Activated T-cell treated with anti-CD3 and anti-CD28 coated beads for 24 hours (primary cell): ENCODE measurements around the gene ZNF516.

Experiments used
- DNase-seq: peaks from one replicate; pipeline ENCODE4 v3.0.0-alpha.2; 2020; ENCODE audit warnings: low read depth

ZNF516 gene

DNA sequence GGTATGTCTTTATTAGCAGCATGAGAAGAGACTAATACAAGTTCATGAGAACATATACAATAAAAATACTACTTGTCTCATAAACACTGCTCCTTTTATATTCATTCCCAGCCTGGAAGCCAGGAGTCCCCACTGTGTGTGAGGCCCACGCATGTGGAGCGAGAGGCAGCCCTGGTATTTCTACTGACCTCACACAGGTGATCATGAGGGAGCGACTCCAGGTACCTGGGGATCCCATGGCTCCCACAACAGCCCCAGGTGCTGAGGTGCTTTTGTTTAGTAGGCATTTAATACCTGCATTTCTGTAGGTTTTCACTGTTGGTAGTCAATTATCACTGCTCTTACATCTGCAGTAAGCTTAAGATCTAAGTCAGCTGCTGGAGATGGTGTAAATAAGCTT lies 75.2 kb downstream of the ZNF516 start:
- no peak for DNase-seq

DNA sequence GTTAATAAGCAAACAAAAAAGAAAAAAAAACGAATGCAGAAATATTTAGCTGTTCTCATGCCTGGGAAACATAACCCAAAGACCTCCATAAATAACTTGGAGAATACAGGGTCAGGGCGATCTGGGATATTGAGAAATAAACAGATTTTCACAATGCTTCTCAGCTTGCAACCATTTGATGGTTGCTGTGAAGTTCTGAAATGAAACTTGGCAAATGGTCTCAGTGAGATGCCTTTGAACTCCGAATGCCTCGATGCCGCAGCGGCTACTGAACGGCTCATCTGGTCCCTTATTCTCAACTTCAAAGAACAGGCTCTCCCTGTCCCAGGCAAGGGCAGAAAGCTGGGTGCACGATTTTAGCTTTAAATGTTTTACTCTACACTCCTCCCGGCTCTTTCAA lies 78.1 kb downstream of the ZNF516 start:
- DNase-seq: no peak

DNA sequence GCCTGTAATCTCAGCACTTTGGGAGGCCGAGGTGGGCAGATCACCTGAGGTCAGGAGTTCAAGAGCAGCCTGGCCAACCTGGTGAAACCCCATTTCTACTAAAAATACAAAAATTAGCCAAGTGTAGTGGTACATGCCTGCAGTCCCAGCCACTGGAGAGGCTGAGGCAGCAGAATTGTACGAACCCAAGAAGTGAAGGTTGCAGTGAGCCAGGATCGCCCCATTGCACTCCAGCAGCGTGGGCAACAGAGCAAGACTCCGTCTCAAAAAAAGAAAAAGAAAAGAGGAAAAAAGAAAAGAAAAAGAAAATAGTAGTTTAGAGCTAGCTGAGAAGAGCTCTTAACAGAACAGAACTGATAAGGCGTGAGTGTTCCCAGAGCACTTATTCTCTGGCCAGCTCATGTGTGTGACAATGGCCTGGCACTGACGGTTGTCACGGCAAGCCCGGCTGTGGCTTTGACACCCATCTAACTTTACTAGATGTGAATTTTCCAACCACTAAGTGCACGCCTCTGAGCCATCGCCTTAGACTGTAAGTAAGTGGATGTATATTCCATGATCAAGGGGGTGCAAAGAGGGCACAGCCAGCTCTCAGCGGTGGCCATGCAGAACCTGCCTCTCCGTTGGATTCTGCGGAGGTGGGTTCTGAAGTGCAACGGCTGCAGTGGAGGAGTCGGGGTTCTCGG lies 80.0 kb downstream of the ZNF516 start:
- DNase-seq: no peak

DNA sequence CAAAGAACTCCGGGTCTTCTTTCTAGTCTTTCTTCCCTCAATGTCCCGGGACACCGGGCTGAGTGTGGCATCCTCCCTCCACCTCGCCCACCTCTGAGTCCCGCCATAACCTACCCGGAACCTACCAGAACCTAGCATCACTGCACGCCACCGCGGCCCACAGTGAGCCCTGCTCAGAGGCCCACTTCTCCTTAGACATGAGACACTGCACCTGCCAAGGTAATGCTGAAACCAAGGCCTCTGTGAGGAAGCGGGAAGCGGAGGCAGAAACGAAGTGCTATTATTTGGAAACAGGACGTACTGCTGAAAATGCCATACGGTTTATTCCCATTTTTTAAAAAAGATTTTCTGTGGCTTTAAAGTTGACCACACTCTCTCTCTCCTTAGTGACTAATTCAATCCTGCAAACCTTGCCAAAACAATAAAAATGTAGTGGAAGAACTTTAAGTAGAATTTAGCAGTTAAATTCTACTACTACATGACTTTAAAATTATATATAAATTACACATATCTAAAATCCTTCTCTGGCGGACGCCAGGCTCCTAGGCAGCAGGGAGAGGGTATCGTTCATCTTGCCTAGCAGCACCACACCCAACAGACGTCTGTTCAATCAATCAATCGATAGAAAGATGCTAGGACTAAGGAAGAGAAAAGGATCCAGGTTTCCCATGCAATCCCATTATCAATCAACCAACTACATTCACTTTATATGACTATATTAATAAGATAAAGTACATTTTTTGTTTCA lies 82.0 kb downstream of the ZNF516 start:
- no peak for DNase-seq

DNA sequence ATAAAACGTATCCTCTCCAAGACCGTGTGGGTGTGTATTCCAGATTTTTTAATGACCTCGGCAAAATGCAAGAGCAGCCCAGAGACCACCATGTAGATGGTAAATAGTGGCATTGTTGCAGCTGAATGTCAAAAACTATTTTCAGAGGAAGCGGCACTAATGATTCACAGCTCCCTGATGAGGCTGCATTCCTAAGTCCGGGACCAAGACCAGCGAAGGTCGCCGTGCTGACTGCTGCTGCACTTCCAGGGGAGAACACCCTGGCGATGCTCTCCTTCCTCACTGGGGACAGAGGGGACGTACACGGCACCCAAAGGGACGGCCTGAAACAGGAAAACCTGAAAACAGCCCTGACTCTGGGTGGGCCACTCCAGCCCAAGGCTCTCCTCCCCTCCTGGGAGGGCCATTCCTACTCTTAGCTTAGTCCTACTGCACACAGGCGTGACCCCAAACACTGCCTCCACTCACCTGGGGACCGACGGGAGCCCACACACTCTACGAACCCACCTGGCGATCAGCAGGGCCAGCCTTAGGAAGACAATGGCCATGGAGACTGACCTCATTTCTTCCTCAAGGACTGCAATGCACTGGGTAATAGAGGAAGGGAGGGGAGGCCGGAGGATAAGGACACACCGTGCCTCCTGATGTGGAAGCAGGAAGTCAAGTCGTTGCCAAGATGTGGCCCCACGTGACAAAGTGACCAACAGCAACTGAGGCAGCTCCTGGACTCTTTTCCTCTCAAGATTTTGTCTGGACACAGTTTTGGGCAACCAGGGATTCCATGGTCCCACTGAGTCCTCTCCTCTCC lies 82.8 kb downstream of the ZNF516 start:
- no peak for DNase-seq

DNA sequence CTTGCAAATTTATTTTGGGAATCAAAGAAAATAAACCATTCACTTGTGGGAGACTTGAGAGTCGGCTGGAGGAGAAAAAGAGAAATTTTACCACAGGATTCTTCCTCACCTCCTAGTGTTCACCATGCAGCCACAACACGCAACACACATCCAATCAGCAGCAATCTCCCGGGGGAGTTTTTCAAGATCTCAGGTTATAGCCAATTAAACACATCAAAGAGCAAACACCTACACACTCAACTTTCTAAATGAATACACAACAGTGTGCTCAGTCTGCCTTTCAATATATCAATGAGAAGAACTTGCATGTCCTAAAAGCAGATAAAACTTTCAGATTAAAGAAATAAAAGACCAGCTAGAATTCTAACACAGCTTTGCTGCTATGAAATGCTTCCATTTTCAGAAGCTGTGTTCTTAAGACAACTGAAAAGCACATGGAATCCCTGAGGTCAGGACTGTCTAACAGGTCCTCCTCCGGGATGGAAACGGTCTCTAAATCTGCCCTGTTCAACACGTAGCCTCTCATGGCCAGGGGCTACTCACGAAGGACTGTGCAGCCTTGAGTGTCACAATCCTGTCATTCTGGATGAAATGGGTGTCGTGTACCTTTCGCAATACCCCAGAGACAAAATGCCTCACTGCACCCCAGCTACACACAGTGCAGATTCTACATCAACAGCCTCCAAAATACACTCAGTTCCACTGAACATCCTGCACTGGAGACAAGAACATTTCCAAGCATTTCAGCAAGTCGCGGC lies 84.2 kb downstream of the ZNF516 start:
- no peak for DNase-seq

DNA sequence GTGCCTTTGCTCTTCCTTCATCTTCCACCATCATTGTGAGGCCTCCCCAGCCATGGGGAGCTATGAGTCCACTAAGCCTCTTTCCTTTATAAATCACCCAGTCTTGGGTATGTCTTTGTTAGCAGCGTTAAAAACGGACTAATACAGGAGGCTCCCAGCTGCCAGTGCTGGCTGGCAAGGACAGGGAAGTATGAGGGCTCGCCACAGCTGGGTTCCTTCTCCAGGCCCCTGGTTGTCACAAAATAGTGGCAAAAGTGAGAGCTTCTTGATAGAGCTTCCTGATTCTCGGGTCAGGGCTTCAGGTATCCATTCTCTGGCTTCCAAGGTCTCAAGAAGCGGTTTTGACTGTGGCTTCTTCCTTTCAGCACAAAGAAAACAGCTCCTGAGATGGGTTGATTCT lies 85.0 kb downstream of the ZNF516 start:
- DNase-seq: no peak

DNA sequence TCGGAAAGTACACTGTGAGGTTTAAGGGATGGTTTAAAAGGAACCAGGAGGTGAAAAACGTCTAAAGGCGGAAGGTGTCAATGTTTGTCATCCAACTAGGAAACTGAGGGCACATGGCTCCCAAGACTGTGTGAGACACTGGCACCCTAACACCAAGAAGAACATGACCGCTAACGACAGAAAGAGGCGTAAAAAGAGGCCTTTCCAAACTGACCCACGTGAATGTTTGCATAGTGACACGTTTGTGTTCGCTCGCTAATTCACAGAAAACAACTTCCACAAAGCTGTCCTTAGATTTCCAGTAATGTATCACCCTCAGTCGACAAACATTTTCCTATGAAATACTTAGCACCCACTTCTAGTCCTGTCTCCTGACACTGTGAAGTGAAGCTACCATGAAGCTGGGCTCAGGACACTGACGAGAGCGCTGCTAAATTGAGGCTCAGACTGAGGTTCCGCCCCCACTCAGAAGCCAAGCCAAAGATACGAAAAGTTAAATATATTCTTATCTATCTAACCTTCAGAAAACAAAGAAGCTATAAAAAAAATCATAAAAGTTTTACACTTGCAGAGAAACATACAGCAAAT lies 86.5 kb downstream of the ZNF516 start:
- DNase-seq: no peak

DNA sequence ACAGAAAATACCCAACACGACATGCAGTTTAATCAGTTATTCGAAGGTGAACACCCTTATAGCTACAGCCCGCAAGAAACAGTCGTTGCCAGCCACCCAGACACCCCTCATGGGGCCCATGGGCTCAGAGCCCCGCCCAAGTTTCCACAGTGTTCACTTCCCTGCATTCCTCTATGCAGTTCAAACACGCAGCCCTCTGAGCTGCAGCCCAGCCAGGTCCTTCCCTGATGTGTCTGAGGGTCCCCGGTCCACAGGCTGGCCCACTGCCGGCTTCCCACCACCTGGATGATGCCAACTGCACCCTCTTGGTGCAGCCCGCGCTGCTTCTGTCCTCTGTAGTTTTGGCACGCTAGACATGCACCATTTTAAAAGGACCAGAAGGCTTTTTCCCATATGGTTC lies 87.4 kb downstream of the ZNF516 start:
- DNase-seq: no peak

DNA sequence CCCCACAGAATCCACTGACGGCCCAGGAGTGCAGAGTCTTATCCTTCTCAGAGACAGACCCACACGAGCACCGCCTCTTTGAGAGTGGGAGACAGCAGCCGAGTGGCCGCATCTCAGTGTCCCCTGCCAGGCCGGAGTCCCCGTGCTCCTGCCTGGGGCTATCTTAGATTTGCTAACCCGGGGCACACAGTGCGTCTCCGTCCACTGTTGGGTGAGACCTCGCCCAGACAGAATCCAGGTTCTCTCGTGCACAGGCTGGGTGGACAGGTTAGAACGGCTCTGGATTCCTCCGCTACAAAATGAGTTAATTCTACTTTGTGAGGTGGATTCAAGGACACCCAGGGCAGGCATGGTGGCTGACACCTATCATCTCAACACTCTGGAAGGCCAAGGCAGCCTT lies 88.3 kb downstream of the ZNF516 start:
- no peak for DNase-seq

DNA sequence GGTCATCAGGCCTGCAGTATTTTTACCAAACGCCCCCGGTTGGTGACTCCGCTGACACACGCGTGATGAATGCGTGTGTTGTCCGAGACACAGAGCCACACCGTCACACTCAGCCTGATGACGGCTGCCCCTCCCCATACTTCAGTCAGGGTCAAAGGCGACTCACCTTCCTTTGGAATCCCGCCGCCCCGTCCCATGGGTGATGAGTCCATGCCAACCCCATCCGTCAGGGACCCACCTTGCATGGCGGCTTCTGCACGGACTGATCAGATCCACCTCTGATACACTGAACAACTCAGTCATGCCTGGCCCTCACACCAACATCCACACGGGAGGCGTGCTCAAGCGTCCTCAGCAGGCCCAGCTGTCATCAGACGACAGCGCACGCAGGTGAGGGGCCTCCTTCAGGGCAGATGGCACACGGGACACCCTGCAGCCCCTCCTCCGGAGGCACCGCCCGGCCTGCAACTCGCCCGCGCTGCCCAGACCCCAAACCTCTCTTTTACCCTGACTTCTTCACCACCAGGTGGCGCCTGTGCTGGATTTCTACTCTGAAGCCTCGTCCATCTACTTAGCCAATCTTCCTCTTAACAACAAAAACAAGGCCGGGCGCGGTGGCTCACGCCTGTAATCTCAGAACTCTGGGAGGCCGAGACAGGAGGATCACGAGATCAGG lies 89.2 kb downstream of the ZNF516 start:
- DNase-seq: no peak

DNA sequence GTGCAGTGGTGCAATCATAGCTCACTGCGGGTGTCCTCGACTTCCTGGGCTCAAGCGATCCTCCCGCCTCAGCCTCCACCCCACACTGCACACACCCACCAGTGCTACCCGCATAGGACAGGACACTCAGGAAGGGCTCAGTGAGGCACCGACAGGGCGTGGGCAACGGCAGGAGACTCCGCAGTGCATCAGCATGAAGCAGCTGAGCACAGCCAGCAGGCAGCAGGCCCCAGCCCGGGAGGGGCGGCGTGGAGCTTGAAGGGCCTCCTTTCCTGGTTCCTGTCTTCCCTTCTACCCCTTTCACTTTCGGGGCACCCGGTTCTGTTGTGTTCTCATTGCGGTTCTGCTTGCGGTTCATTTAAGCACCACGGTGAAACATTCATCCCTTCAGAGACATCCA lies 89.8 kb downstream of the ZNF516 start:
- no peak for DNase-seq

DNA sequence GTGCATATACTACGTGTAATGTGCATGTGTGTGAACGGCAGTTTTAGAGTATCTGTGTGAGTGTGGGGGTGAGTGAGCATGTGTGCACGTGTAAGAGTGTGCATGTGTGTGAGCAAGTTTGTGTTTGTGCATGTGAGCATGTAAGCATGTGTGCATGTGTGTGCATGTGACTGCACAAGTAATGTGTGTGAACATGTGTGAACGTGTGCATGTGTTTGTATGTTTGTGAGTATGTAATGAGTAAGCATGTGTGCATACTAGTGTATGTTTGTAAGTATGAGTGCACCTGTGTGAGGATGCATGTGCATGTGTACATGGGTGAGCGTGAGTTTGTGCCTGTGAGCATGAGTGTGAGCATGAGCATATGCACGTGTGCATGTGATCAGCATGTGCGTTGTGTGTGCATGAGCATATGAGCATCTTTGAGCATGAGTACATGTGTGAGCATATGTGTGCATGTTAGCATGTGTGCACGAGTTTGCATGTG lies 90.7 kb downstream of the ZNF516 start:
- no peak for DNase-seq

DNA sequence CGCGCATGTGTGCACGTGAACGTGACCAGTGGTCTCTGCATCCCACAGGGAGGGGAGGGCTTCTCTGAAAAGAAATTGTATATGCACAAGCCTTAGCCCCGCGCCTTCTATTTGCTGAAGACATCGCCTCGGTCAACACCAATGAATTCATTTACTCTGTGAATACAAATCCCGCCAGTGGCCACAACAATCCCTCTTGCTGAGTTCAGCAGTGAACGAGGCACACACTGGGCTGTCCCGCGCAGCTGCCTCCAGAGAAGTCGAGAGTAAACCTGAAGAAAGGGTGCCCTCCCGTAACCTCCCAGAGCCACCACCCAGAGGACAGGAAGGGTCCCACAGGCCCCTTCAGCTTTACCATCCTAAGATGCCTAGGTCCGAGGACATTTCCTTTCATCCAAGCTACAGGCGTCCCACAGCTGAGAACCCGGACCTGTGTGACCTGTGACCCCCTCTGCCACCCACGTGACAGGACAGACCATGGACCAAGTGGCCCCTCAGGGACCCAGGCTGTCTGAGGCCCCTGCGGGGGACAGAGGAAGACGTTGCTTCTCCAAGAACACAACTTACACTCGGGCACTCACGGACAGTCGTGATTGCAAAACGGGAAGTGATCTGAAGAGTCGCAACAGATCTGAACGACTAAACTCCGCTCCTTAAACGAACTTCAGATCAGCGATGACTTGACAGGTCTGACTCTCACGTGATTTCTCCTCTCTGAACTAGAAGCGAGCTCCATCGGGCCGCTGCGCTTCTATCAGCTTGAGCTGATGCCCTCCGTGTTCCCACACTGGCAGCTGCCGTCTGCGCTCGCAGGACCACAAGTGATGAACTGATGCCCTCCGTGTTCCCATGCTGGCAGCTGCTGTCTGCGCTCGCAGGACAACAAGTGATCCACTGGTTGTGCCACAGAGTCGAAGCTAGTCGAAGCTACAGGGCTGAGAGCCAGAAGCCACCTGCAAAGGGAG lies 92.7 kb downstream of the ZNF516 start:
- DNase-seq: no peak

DNA sequence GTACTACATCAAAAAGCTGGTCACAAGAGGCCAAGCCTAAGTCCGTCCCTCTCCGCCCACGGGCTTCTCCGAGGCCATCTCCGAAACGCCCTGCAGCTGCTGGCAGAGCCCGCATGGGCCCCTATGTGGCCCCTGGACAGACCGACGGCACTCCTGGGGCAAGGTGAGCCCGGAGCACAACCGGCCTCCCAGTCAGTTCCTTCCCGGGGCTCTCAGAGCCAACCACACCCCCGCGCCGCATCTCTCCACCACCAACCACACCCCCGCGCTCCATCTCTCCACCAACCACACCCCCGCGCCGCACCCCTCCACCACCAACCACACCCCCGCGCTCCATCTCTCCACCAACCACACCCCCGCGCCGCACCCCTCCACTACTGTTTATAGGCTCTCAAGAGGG lies 93.5 kb downstream of the ZNF516 start:
- no peak for DNase-seq

DNA sequence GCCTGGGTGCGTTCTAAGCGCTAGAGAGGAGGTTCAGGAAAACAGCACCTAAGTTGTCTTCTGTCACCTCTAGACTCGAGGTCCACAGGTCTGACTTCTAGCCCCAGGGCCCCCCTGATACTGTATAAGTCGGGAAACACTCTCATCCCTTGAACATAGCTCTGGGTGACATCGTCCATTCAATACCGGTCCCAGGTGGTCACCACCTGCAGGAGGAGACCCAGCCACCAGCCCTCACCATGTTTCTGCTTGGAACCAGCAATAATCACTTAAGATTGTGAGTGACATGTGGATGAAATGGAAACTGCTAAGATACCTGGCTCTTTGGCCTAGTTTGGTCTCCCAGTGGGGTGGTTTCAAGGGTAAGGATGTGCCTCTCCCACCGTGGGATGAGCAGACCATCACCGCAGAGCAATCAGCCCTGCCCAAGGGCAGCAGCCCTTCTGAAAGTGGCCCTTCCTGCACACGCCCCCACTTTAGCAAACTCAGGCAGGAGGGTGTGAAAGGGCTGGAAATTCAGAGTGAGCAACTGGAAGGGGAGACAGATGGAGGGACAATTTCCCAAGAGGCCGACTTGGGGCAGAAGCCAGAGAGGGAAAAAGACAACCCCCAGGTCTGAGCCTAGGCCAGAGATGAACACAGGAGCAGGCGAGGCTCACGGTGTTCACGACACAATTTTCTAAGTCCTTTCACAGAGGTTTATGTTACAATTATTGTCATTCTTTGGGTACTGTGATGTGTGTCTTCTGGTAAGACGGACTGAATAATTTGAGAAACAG lies 95.2 kb downstream of the ZNF516 start:
- DNase-seq: no peak

DNA sequence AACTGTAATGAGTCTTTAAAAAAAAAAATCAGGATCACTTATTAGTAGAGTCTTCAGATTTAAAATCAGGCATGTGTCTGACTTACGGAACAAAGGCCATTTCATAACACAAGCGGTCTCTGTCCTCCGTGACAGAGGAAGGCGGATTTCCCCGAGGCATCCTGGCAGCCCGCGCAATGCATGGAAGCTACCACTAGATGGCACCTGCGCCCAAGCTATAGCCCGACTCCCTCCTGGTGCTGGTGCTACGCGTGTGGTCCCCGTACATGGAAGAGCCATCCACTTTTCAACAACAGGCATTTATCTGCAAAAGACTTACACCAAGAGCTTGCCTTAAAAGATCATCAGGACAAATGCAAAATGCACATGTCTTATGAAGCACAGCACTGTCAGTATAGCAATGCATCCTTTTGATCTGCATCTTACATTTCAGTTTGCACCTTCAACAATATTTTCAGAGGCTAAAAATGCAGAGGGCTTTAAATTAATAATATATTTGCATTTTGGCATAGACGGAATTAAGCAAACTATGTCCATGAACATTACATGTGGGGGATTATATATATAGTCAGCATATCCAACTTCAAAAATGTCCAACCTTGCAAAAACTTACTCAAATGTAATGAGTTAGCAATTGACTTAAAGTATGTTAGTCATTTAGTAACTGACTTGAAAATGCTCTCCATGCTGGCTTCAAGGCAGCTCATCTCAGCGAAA lies 96.0 kb downstream of the ZNF516 start:
- DNase-seq: peak; percentile 77

DNA sequence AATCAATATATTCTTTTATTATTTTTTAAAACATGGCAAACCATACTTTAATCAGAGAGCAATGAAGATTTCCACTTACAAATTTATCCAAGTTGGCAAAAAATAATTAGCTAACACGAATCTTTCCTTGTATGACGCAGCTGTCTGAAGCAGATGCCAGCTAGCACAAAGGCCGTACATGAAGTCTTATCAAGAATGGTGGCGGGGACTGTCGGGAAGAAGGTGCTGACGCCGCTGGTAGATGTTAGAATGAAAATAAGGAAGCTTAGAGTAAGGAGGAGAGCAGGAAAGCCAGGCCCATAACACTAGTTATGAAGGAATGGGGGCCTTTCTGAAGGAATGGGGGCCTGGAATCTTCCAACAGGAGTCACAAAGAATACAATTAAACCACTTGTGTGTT lies 96.7 kb downstream of the ZNF516 start:
- no peak for DNase-seq

DNA sequence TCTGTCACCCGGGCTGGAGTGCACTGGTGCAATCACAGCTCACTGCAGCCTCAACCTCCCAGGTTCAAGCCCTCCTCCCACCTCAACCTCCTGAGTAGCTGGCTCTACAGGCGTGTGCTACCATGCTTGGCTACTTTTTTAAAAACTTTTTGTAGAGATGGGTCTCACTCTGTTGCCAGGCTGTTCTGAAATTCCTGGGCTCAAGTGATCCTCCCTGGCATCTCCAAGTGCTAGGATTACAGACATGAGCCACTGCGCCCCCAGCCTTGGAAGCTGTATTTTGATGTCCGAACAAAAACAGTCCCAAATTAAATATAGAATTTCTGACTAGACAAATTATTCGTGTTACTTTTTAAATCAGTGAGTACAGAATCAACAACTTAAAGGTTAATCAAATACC lies 97.4 kb downstream of the ZNF516 start:
- DNase-seq: no peak
